GM10266 (cell line): Measurements from ENCODE around the gene CBARP.
A peak's percentile ranks its signal among the peaks of the same experiment; 100 is the strongest.

Experiments used
- DNase-seq: peaks from one replicate; pipeline ENCODE4 v3.0.0; 2012; ENCODE audit errors: extremely low spot score
- TF ChIP-seq, protein P1 (sequence below): IDR thresholded peaks from 2 replicates; pipeline ENCODE4 v1.5.1; 2012; ENCODE audit warnings: mild to moderate bottlenecking, low read depth; ENCODE audit not compliant: control insufficient read depth, insufficient read depth; ENCODE audit errors: missing control alignments

CBARP gene

GRCh38 chr19:1269065-1269477 is 31.3 kb upstream of the CBARP start, which contains the start of gene CIRBP:
TSS of gene CIRBP (plus strand) at chr19:1269332. CDS start at chr19:1270934, 1,602 bp downstream.
- peak; percentile 100 for DNase-seq
- TF ChIP-seq, protein P1, sequence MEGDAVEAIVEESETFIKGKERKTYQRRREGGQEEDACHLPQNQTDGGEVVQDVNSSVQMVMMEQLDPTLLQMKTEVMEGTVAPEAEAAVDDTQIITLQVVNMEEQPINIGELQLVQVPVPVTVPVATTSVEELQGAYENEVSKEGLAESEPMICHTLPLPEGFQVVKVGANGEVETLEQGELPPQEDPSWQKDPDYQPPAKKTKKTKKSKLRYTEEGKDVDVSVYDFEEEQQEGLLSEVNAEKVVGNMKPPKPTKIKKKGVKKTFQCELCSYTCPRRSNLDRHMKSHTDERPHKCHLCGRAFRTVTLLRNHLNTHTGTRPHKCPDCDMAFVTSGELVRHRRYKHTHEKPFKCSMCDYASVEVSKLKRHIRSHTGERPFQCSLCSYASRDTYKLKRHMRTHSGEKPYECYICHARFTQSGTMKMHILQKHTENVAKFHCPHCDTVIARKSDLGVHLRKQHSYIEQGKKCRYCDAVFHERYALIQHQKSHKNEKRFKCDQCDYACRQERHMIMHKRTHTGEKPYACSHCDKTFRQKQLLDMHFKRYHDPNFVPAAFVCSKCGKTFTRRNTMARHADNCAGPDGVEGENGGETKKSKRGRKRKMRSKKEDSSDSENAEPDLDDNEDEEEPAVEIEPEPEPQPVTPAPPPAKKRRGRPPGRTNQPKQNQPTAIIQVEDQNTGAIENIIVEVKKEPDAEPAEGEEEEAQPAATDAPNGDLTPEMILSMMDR, result no peak

DNA sequence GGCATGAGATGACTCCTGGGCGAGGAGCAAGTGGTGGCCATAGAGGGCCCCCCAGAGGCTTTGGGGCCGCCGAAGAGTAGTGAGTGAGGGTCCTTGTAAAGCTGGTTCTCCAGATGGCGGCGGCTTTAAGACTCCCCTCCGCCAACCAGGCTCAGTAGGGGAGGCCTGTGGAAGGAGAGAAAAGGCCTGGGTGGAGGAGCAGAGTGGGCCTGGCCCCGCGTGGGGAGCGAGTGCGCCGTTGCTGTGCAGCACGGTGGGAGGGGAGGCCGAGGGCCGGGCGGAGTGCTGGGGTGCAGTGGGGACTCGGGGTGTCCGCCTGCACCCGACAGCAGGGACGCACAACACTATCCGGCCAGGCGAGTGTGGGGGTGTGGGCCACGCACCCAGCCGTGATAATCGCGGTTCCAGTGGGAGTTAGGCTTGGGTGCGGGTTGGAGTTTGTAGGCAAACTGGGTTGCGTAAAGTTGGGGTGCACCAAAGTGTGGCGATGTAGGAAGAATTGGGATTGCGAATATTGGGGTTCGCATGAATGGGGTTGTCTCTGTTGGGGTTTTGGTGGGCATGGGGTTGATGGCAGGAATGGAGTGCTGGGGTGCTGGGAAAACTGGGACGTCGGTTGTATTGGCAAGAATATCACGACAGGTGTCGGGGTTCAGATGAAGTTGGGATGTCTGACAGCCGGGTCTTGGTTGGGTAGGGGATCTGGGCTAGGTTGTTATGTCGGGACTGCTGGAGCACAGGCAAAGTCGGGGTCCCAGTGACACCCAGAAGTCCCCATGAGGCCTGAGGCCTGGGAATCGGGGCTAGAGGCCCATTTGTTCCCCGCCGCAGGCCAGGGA is 30.6 kb upstream of the CBARP start:
- TF ChIP-seq, protein P1, result no peak
- no peak for DNase-seq

- no peak for DNase-seq
- TF ChIP-seq, protein P1, result no peak
Measured at GRCh38 chr19:1267477-1268225, 29.8 kb upstream of the CBARP start.

- DNase-seq, result peak; percentile 77
- TF ChIP-seq, protein P1, result peak; percentile 99
Measured at GRCh38 chr19:1266916-1267476, 29.2 kb upstream of the CBARP start.

GRCh38 chr19:1266129-1266915 is 28.5 kb upstream of the CBARP start:
- TF ChIP-seq, protein P1, result peak; percentile 15
- peak; percentile 96 for DNase-seq

DNA sequence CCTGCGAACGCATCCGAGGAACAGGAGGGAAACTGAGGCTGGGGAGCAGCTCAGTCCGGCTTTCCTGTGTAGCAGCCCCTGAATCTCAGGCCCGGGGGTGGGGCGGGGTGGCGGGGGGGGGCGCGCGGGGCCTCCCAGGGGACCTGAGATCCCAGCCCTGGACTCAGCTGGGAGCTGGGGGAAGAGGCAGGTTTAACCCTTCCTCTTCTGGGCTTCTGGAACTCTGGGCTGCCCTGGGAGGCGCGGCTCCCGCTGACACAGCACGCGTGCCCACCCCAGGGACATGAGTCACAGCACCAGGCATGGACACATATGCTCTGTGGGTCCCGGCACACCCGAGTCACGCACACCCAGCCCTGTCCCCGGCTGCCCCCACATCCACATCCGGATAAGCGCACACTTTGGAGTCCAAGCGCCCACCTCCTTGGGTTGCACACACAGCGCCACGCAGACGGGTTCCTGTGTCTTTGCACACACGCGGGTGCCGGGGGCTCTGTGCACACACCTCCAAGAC is 27.9 kb upstream of the CBARP start:
- TF ChIP-seq, protein P1, result no peak
- DNase-seq, result no peak
